HUES64 (cell line): Measurements from ENCODE around the gene PROK1.

ENCODE experiments used
- H3K27ac ChIP-seq: 2 replicates; pipeline ENCODE4 v1.7.0; 2013; ENCODE audit warnings: low read depth, low read length, inconsistent platforms
- H3K27me3 ChIP-seq: 2 replicates; pipeline ENCODE4 v1.6.1; 2013; ENCODE audit warnings: mild to moderate bottlenecking, low read length; ENCODE audit not compliant: insufficient read depth
- H3K36me3 ChIP-seq: 2 replicates; pipeline ENCODE4 v1.6.1; 2013; ENCODE audit warnings: mild to moderate bottlenecking, low read length; ENCODE audit not compliant: insufficient read depth
- H3K4me1 ChIP-seq: 2 replicates; pipeline ENCODE4 v1.6.1; 2013; ENCODE audit warnings: mild to moderate bottlenecking, low read length, moderate library complexity; ENCODE audit not compliant: insufficient read depth
- H3K4me3 ChIP-seq: 2 replicates; pipeline ENCODE4 v1.5.1; 2013; ENCODE audit warnings: mild to moderate bottlenecking, low read length, moderate library complexity
- H3K9ac ChIP-seq: 2 replicates; pipeline ENCODE4 v1.6.1; 2013; ENCODE audit warnings: mild to moderate bottlenecking, low read depth, low read length
- H3K9me3 ChIP-seq: 2 replicates; pipeline ENCODE4 v1.6.1; 2013; ENCODE audit warnings: low read depth, low read length; ENCODE audit not compliant: insufficient read depth
- WGBS: fragments of 150-250, 120-280 bp; methylation state at CpG from one replicate; pipeline ENCODE4 v1.1.7; 2013; ENCODE audit warnings: missing lambda C conversion rate; 5-methylcytosine and 5-hydroxymethylcytosine counted together

Gene PROK1

DNA sequence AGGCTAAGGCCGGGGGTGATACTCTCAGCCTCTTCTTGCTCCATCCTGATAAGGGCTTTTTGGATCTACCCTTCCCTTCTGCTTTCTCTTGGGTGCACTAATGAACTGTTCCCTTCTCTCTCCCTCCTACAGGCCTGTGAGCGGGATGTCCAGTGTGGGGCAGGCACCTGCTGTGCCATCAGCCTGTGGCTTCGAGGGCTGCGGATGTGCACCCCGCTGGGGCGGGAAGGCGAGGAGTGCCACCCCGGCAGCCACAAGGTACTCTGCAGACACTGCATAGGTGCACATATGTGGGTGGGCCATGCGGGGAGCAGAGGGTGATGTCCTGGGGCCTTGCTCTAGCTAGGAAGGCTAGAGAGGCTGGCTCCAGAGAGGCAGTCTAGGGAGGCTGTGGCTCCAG is 2.9 kb downstream of the PROK1 start:
- H3K36me3 ChIP-seq, result no peaks in the 10 kb centered on the region
- H3K27me3 ChIP-seq, result no peaks in the 10 kb centered on the region
- 92% methylated on average over 9 of the region's 9 CpGs for WGBS
- H3K27ac ChIP-seq, result no peak overlapping the region
- no peaks in the 10 kb centered on the region for H3K9me3 ChIP-seq
- H3K4me1 ChIP-seq, result peaks cover 6% of the 10 kb centered on the region
- no peak overlapping the region for H3K9ac ChIP-seq
- no peak overlapping the region for H3K4me3 ChIP-seq

DNA sequence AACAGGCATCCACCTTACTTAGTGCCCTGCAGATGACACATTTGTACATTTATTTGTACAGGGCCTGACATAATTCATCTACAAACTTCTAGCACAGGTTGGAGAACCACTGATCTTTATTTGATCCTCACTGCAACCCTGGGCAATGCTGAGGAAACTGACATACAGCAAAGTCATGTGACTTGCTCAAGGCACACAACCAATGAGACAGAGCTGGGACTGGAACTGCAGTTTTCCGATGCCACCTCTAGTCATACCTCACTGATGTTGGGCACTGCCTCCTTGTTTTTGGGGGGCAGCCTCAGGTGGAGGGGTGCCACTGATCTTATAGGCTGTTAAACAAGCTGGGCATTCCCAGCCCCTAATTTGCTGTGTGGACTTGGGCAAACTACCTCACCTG is 3.4 kb downstream of the PROK1 start:
- 88% methylated on average over 1 of the region's 1 CpG for WGBS
- Histone ChIP-seq H3K27me3 (no peaks in the 10 kb centered on the region), H3K27ac (no peak overlapping the region), H3K9ac (no peak overlapping the region), H3K9me3 (no peaks in the 10 kb centered on the region), H3K4me1 (peaks cover 6% of the 10 kb centered on the region), H3K36me3 (no peaks in the 10 kb centered on the region), H3K4me3 (no peak overlapping the region)

- Histone ChIP-seq H3K4me1 (peaks cover 1% of the 10 kb centered on the region), H3K9ac (no peak overlapping the region), H3K36me3 (no peaks in the 10 kb centered on the region), H3K9me3 (no peaks in the 10 kb centered on the region), H3K27me3 (no peaks in the 10 kb centered on the region), H3K27ac (no peak overlapping the region), H3K4me3 (no peak overlapping the region)
- WGBS, result 73% methylated on average over 7 of the region's 8 CpGs
These were observed 4.2 kb downstream of the PROK1 start for GRCh38 chr1:110455151-110455550.

GRCh38 chr1:110457206-110457605 is 6.3 kb downstream of the PROK1 start:
- H3K27me3 ChIP-seq, result no peaks in the 10 kb centered on the region
- H3K4me3 ChIP-seq, result no peak overlapping the region
- H3K27ac ChIP-seq, result no peak overlapping the region
- H3K9ac ChIP-seq, result no peak overlapping the region
- H3K36me3 ChIP-seq, result no peaks in the 10 kb centered on the region
- 91% methylated on average over 5 of the region's 5 CpGs for WGBS
- no peaks in the 10 kb centered on the region; the same call in 1 of the 2 replicates for H3K4me1 ChIP-seq
- no peaks in the 10 kb centered on the region for H3K9me3 ChIP-seq

DNA sequence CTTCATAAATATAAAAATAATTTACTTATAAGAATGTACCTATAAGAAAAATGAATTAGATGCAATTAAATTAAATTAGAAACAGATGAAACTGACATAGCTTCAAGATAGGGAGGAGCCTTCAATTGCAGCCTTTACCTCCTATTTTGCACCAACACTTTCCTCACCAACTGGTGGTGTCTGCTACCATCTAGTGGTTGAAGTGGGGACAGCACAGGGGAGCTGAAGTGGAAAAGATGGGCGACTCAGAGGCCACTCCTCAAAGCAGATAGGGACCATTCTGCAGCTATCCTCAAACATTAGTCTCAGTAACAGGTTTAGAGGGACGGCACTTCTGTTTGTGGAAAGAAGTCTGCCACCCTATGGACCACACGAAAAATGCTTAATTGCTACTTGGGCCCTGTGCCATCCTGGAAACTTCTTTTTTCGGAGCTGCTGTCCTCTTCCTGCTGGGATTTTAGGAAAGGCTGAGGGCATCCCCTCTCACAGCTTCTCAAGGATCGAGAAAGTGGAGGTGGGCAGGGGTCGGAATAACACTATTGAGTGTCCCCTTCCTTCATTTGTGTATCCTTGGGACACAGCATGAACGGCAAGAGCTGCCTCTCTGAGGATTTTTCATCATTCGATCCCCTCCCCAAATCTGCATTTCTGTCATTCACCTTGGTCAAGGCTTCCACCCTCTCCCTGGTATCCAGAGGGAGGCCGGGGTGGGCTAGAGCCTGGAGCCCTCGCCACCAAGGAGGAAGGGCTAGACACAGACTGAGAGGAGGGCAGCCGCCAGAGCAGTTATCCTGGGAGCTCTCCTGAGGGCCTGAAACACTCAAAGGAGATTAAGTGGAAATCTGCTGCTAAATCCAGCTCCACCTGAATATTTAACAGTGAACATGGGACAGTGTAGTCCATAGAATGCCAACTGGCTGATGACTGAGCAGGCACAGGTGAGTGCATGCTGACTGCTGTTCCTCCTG is 9.6 kb downstream of the PROK1 start:
- Histone ChIP-seq H3K27me3 (no peaks in the 10 kb centered on the region), H3K4me3 (no peak overlapping the region), H3K9me3 (no peaks in the 10 kb centered on the region), H3K36me3 (no peaks in the 10 kb centered on the region), H3K9ac (no peak overlapping the region), H3K27ac (no peak overlapping the region), H3K4me1 (no peaks in the 10 kb centered on the region)
- WGBS, result 58% methylated on average over 11 of the region's 11 CpGs

DNA sequence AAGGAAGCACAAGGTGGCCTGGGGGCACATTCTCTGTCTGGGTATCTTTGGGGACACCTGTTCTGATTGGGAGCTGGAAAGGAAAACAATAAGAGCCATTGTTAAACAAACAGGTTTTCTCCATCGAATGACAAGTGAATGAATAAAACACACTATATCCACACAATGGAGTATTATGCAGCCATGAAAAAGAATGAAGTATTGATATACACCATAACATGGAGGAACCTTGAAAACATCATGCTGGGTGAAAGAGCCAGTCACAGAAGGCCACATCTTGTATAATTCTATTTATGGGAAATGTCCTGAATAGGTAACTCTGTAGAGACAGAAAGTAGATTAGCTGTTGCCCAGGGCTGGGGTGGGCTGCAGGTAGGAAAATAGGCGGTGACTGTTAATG is 11.1 kb downstream of the PROK1 start:
- WGBS, result 91% methylated on average over 1 of the region's 2 CpGs

DNA sequence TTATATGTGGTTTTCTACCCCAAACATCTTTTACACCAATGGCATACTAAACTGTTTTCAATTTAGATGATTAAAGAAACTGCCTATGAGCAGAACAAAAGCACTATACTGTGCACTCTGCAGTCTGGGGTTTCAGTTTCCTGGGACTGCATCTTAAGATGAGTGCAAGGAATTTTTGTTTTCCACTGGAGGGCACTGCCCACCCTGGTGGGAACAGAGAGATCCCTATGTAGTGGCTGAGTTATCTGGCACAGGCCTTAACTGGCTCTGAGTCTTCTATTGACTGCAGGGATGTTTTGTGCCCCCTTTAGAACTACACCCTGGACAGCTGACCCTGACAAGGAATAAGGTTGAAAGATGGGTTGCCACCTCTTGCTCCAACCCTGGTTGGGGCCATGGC is 12.0 kb downstream of the PROK1 start:
- Histone ChIP-seq H3K9ac (no peak overlapping the region), H3K9me3 (no peaks in the 10 kb centered on the region), H3K27ac (no peak overlapping the region)

More for the DNA sequence above, 11.1 kb downstream of the PROK1 start:
- no peaks in the 10 kb centered on the region for H3K27me3 ChIP-seq
- no peak overlapping the region for H3K9ac ChIP-seq
- no peaks in the 10 kb centered on the region for H3K36me3 ChIP-seq
- no peak overlapping the region for H3K4me3 ChIP-seq
- no peaks in the 10 kb centered on the region for H3K9me3 ChIP-seq
- H3K27ac ChIP-seq, result no peak overlapping the region
- no peaks in the 10 kb centered on the region for H3K4me1 ChIP-seq

DNA sequence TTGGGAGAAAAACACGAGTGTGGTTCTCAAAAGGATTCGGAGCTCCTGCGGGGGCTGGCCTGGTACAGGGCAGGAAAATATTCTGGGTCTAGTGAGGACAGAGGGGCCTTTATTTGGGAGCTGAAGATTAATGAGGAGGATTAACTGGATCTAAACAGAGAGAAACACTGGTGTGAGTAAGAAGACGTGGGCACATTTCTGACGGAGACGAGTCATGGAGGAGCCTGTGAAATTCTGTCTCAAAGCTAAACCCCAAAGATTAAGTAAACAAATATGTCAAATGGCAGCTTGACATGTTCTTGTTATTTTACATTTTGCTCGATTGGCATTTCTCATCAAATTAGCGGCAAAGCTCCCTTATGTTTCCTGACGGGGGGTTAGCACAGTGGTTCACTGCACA is 12.8 kb downstream of the PROK1 start:
- Histone ChIP-seq H3K9me3 (no peaks in the 10 kb centered on the region), H3K27ac (no peak overlapping the region), H3K4me3 (no peak overlapping the region), H3K4me1 (no peaks in the 10 kb centered on the region), H3K27me3 (no peaks in the 10 kb centered on the region), H3K9ac (no peak overlapping the region), H3K36me3 (no peaks in the 10 kb centered on the region)
- WGBS, result 94% methylated on average over 9 of the region's 9 CpGs

More for the DNA sequence above, 12.0 kb downstream of the PROK1 start:
- H3K4me3 ChIP-seq, result no peak overlapping the region
- H3K36me3 ChIP-seq, result no peaks in the 10 kb centered on the region
- no peaks in the 10 kb centered on the region for H3K4me1 ChIP-seq
- H3K27me3 ChIP-seq, result no peaks in the 10 kb centered on the region

DNA sequence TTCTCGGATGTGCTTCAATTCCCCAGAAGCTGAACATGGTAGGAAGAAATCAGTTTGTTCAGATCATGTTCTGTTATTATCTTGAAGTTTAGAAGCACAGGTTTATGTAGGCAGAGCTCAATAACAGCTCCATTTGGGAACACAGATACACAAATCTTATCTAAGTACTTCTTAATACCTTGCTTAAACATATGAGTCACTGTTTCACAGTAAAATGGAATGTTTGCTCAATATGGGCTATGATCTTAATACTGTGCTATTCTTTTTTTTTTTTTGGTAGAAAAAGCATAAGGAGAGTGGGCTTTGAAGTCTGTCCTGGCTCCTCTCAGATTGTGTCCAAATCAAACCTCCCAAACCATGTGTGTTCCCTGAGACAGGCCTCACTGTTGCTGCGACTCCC is 13.4 kb downstream of the PROK1 start:
- no peak overlapping the region for H3K4me3 ChIP-seq
- H3K4me1 ChIP-seq, result no peaks in the 10 kb centered on the region
- H3K27me3 ChIP-seq, result no peaks in the 10 kb centered on the region
- no peaks in the 10 kb centered on the region for H3K36me3 ChIP-seq
- no peak overlapping the region for H3K27ac ChIP-seq
- H3K9ac ChIP-seq, result no peak overlapping the region
- no peaks in the 10 kb centered on the region for H3K9me3 ChIP-seq
- 90% methylated on average over 2 of the region's 2 CpGs for WGBS

- H3K4me3 ChIP-seq, result no peak overlapping the region
- no peaks in the 10 kb centered on the region for H3K36me3 ChIP-seq
- H3K4me1 ChIP-seq, result no peaks in the 10 kb centered on the region
- no peaks in the 10 kb centered on the region for H3K27me3 ChIP-seq
- no peak overlapping the region for H3K27ac ChIP-seq
- H3K9me3 ChIP-seq, result no peaks in the 10 kb centered on the region
- no peak overlapping the region for H3K9ac ChIP-seq
- WGBS, result 83% methylated on average over 7 of the region's 7 CpGs
These were observed 14.3 kb downstream of the PROK1 start for GRCh38 chr1:110465038-110465813.

- Histone ChIP-seq H3K4me3 (no peak overlapping the region), H3K9me3 (no peaks in the 10 kb centered on the region), H3K4me1 (no peaks in the 10 kb centered on the region), H3K9ac (no peak overlapping the region), H3K36me3 (no peaks in the 10 kb centered on the region), H3K27ac (no peak overlapping the region), H3K27me3 (no peaks in the 10 kb centered on the region)
- WGBS, result 91% methylated on average over 7 of the region's 7 CpGs
These were observed 14.9 kb downstream of the PROK1 start for GRCh38 chr1:110465814-110466380.
